HepG2 (cell line): Measurements from ENCODE around the gene PIK3R3. TPM values are rescaled to one million over a fixed set of nuclear protein-coding genes. Genes with fewer than 3 reads are reported as not detected.
A peak's percentile ranks its signal among the peaks of the same experiment; 100 is the strongest.

ENCODE experiments used
- ATAC-seq: fragments of 200-7000 bp; cut with Tn5 transposase; 3 replicates; pipeline ENCODE4 v1.9.1; 2020; ENCODE audit warnings: mild to moderate bottlenecking, moderate library complexity
- BruUV-seq: library from RNA; stranded (reverse); fragments of 400-500 nt; replicated peaks from 2 replicates; lab custom pipeline; 2021; lab: Mats Ljungman, UMichigan
- CTCF ChIA-PET: fragments of 300-600 bp; formaldehyde crosslinking; extraction: SDS; loops from one replicate; lab custom pipeline; 2021; ENCODE audit warnings: low total read pairs, inconsistent platforms, low intra/inter-chr PET ratio; lab: Yijun Ruan, JAX
- POLR2A ChIA-PET: fragments of 350-600 bp; sonication (Branson Sonifier 250); formaldehyde crosslinking; loops from one replicate; lab custom pipeline; 2020; ENCODE audit warnings: antibody characterized with exemption, inconsistent platforms; lab: Yijun Ruan, JAX
- DNase-seq: peaks from one replicate; pipeline ENCODE4 v3.0.0-alpha.2; 2015; ENCODE audit warnings: low spot score
- FAIRE-seq: peaks from 3 replicates; lab custom pipeline; 2011; peaks lifted over from hg19 to GRCh38; lab: Jason Lieb, UNC
- H2AFZ ChIP-seq: one replicate; pipeline ENCODE4 v1.6.1; 2011; ENCODE audit warnings: low read length, inconsistent platforms
- H3K27ac ChIP-seq: fragments of 300-600 bp; 3 replicates; pipeline ENCODE4 v1.8.0; 2011; ENCODE audit warnings: mixed run types, mild to moderate bottlenecking, mixed read lengths, low read length, inconsistent platforms; ENCODE audit not compliant: insufficient read depth; ENCODE audit errors: extremely low read length
- H3K27me3 ChIP-seq, 2 experiments: fragments of 200-600 bp in 1 of 2; 2 replicates in 1 of 2; 3 replicates in 1 of 2; pipeline versions ENCODE4 v1.6.0 to v1.8.0; 2011; ENCODE audit warnings: low read length in 2 of 2, mild to moderate bottlenecking in 2 of 2, moderate library complexity in 2 of 2, inconsistent platforms in 1 of 2; ENCODE audit not compliant: insufficient read depth in 2 of 2, control insufficient read depth in 1 of 2
- H3K36me3 ChIP-seq, 2 experiments: fragments of 200-600 bp in 1 of 2; replicated peaks in 1 of 2; 2 replicates in 1 of 2; 3 replicates in 1 of 2; pipeline versions ENCODE4 v1.5.1 to v1.8.0; 2011; ENCODE audit warnings: low read length in 2 of 2, inconsistent platforms in 1 of 2; ENCODE audit not compliant: insufficient read depth in 2 of 2, control insufficient read depth in 1 of 2
- H3K4me1 ChIP-seq: 2 replicates; pipeline ENCODE4 v1.5.1; 2012; ENCODE audit warnings: low read length, inconsistent platforms; ENCODE audit not compliant: insufficient read depth
- H3K4me2 ChIP-seq: 2 replicates; pipeline ENCODE4 v1.6.0; 2011; ENCODE audit warnings: low read depth, low read length, inconsistent platforms
- H3K4me3 ChIP-seq, 3 experiments: fragments of 200-600 bp in 1 of 3; sonication (generic), shearing (Covaris generic) in 1 of 3; replicated peaks in 1 of 3; 2 replicates each; pipeline ENCODE4 v1.5.1; 2011 to 2016; ENCODE audit warnings: low read length in 3 of 3, inconsistent platforms in 2 of 3, low read depth in 2 of 3, mild to moderate bottlenecking in 2 of 3, control low read depth in 1 of 3, mixed read lengths in 1 of 3; ENCODE audit not compliant: insufficient read depth in 1 of 3
- H3K79me2 ChIP-seq: one replicate; pipeline ENCODE4 v1.6.1; 2011; ENCODE audit warnings: low read length, inconsistent platforms; ENCODE audit not compliant: insufficient read depth
- H3K9ac ChIP-seq: 2 replicates; pipeline ENCODE4 v1.6.0; 2011; ENCODE audit warnings: mild to moderate bottlenecking, low read depth, low read length, inconsistent platforms; ENCODE audit not compliant: insufficient read depth
- H3K9me3 ChIP-seq: 2 replicates; pipeline ENCODE4 v1.5.1; 2012; ENCODE audit warnings: mild to moderate bottlenecking, low read length
- H4K20me1 ChIP-seq: 2 replicates; pipeline ENCODE4 v1.6.0; 2011; ENCODE audit warnings: inconsistent platforms, mild to moderate bottlenecking, low read length, moderate library complexity; ENCODE audit not compliant: insufficient read depth
- ASH2L ChIP-seq: fragments of 300-600, 200-600 bp; sonication (generic); IDR thresholded peaks from 2 replicates; pipeline ENCODE4 v1.7.0; 2017; ENCODE audit warnings: low read depth, mild to moderate bottlenecking, moderate library complexity, mixed read lengths, low read length; ENCODE audit not compliant: insufficient read length
- CREB3 ChIP-seq: sonication (generic); formaldehyde crosslinking; IDR thresholded peaks from 2 replicates; pipeline ENCODE4 v1.5.0; 2020; ENCODE audit warnings: missing genetic modification reagents
- DNMT1 ChIP-seq: sonication (generic); formaldehyde crosslinking; IDR thresholded peaks from 2 replicates; pipeline ENCODE4 v1.5.1; 2020; ENCODE audit warnings: mild to moderate bottlenecking, missing genetic modification reagents
- FIP1L1 ChIP-seq: fragments of 200-400 bp; formaldehyde crosslinking; IDR thresholded peaks from 2 replicates; pipeline ENCODE4 v1.6.1; 2018; ENCODE audit warnings: low read depth, mild to moderate bottlenecking, low read length, moderate library complexity, borderline replicate concordance; ENCODE audit not compliant: insufficient read depth
- HNF1A ChIP-seq, 2 experiments: sonication (generic) in 1 of 2; formaldehyde crosslinking in 1 of 2; IDR thresholded peaks; 2 replicates each; pipeline versions ENCODE4 v1.4.0 to v1.6.1; 2016 to 2020; ENCODE audit warnings: borderline replicate concordance in 1 of 2, low read depth in 1 of 2, mild to moderate bottlenecking in 1 of 2, missing genetic modification reagents in 1 of 2
- HNRNPK ChIP-seq: fragments of 200-400 bp; formaldehyde crosslinking; IDR thresholded peaks from 2 replicates; pipeline ENCODE4 v1.6.1; 2018; ENCODE audit warnings: low read length, low read depth, moderate library complexity, mild to moderate bottlenecking; ENCODE audit not compliant: poor library complexity, severe bottlenecking
- IRF2 ChIP-seq: IDR thresholded peaks from 2 replicates; pipeline ENCODE4 v1.6.1; 2018; ENCODE audit warnings: missing genetic modification reagents, missing compliant biosample characterization
- KLF6 ChIP-seq: IDR thresholded peaks from 2 replicates; pipeline ENCODE4 v1.8.0; 2016; ENCODE audit warnings: missing biosample characterization, missing genetic modification reagents
- MED8 ChIP-seq: sonication (generic); formaldehyde crosslinking; IDR thresholded peaks from 2 replicates; pipeline ENCODE4 v1.8.1; 2023; ENCODE audit warnings: mild to moderate bottlenecking, missing genetic modification reagents; ENCODE audit not compliant: insufficient replicate concordance
- RBAK ChIP-seq: sonication (generic); formaldehyde crosslinking; IDR thresholded peaks from 2 replicates; pipeline ENCODE4 v1.5.1; 2020; ENCODE audit warnings: mild to moderate bottlenecking, missing genetic modification reagents
- TCF7L2 ChIP-seq: IDR thresholded peaks from 2 replicates; pipeline ENCODE4 v1.6.1; 2011; ENCODE audit warnings: mild to moderate bottlenecking, low read depth, low read length, moderate library complexity
- ZMAT3 ChIP-seq: sonication (generic); formaldehyde crosslinking; conservative IDR thresholded peaks from 2 replicates; pipeline ENCODE4 v1.7.0; 2021; ENCODE audit warnings: missing genetic modification reagents
- ZMYM4 ChIP-seq: sonication (generic); formaldehyde crosslinking; IDR thresholded peaks from 2 replicates; pipeline ENCODE4 v1.8.1; 2023; ENCODE audit warnings: mild to moderate bottlenecking, missing genetic modification reagents
- ZNF251 ChIP-seq: sonication (generic); formaldehyde crosslinking; IDR thresholded peaks from 2 replicates; pipeline ENCODE4 v1.9.0; 2021; ENCODE audit warnings: mild to moderate bottlenecking, missing genetic modification reagents
- ZNF431 ChIP-seq: sonication (generic); formaldehyde crosslinking; IDR thresholded peaks from 2 replicates; pipeline ENCODE4 v1.9.0; 2022; ENCODE audit warnings: missing genetic modification reagents, low read depth, mild to moderate bottlenecking, borderline replicate concordance
- ZNF441 ChIP-seq: sonication (generic); formaldehyde crosslinking; IDR thresholded peaks from 2 replicates; pipeline ENCODE4 v1.7.0; 2021; ENCODE audit warnings: missing genetic modification reagents, borderline replicate concordance
- ZNF773 ChIP-seq: sonication (generic); formaldehyde crosslinking; IDR thresholded peaks from 2 replicates; pipeline ENCODE4 v1.4.0; 2020; ENCODE audit warnings: missing genetic modification reagents, borderline replicate concordance
- ZNF790 ChIP-seq: sonication (generic); formaldehyde crosslinking; IDR thresholded peaks from 2 replicates; pipeline ENCODE4 v1.8.0; 2022; ENCODE audit warnings: missing genetic modification reagents, mild to moderate bottlenecking, borderline replicate concordance
- ZNF879 ChIP-seq: sonication (generic); formaldehyde crosslinking; IDR thresholded peaks from 2 replicates; pipeline ENCODE4 v1.8.1; 2023; ENCODE audit warnings: missing genetic modification reagents
- WGBS: methylation state at CpG from one replicate; pipeline ENCODE4 v1.1.6; 2017; ENCODE audit warnings: low lambda C conversion rate; 5-methylcytosine and 5-hydroxymethylcytosine counted together
- in situ Hi-C: cut with HindIII; loops from 2 replicates; pipeline ENCODE4 v1.10.0; 2017; ENCODE audit warnings: low pct_unique_long_range_greater_than_20kb; ENCODE audit not compliant: extremely low pct_ligation_motif_present
- intact Hi-C: fragments of 100-400 bp; cut with micrococcal nuclease; formaldehyde crosslinking; loops from one replicate; pipeline ENCODE4 v1.10.0; 2022; ENCODE audit not compliant: unreplicated experiment
- polyA plus RNA-seq, 8 experiments: library from polyadenylated mRNA; depleted of rRNA in 3 of 8; stranded (reverse) in 7 of 8; unstranded in 1 of 8; fragments of >200 nt; fragmentation: Illumina TruSeq in 4 of 8; extraction: Trizol in 4 of 8; gene quantifications; 2 replicates each; pipeline versions ENCODE4 v1.2.1 to v1.2.3, GENCODE V29; 2011 to 2016; ENCODE audit warnings: low read depth in 4 of 8, missing spikeins in 1 of 8, mixed read lengths in 1 of 8; ENCODE audit not compliant: insufficient read depth in 1 of 8
- total RNA-seq, 5 experiments: library from RNA; depleted of rRNA; stranded (reverse); fragments of >200 nt; fragmentation: Illumina TruSeq; extraction: Trizol; gene quantifications; 2 replicates each; pipeline ENCODE4 v1.2.3, GENCODE V29; 2016; ENCODE audit warnings: low read depth in 1 of 5

The PIK3R3 gene
- total and polyA plus RNA-seq, 2 of the 13 experiments (the other 11 are each of a cell fraction or from before 2014, with no cell fraction given), result 0.37 to 6.9 TPM

GRCh38 chr1:46062651-46063319 lies 69.6 kb downstream of the PIK3R3 start:
- no peak for DNase-seq
- in situ Hi-C loops, result no loop called here
- TF ChIP-seq MED8 (CRISPR knock-in tag) (no peak), HNF1A (IDR thresholded peaks at IDR 0.05; ENCODE audit: low read depth) (0 out of 2 replicates have a peak, but pooled peaks have one; percentile 44), HNF1A (CRISPR knock-in tag; IDR thresholded peaks at IDR 0.05; ENCODE audit: borderline replicate concordance) (no peak), ZNF790 (CRISPR knock-in tag) (no peak), ZNF773 (no peak), IRF2 (CRISPR knock-in tag) (0 out of 2 replicates have a peak, but pooled peaks have one; percentile 5), DNMT1 (CRISPR knock-in tag) (no peak), RBAK (no peak), ZNF441 (CRISPR knock-in tag) (no peak), KLF6 (CRISPR knock-in tag) (no peak), TCF7L2 (no peak), ZNF251 (no peak), ZMAT3 (CRISPR knock-in tag) (no peak), ZNF879 (CRISPR knock-in tag) (no peak), HNRNPK (no peak), FIP1L1 (no peak), CREB3 (CRISPR knock-in tag) (no peak), ASH2L (peak; percentile 25), ZNF431 (no peak), ZMYM4 (CRISPR knock-in tag) (no peak)

More at GRCh38 chr1:46062651-46063319, 69.6 kb downstream of the PIK3R3 start:
- Histone ChIP-seq H3K9ac (no peak overlapping the region), H3K27me3 (no peaks in the 10 kb centered on the region; a peak in 1 of 5 replicates), H3K36me3 (no peaks in the 10 kb centered on the region), H3K4me3 (peak overlapping the region in 1 of 3 experiments; percentile 25; a peak in 2 of 6 replicates), H3K79me2 (no peaks in the 10 kb centered on the region), H2AFZ (peak overlapping the region; percentile 70), H3K9me3 (no peaks in the 10 kb centered on the region), H3K4me2 (peak overlapping the region; percentile 54), H3K4me1 (peaks cover 22% of the 10 kb centered on the region), H3K27ac (no peak overlapping the region), H4K20me1 (no peaks in the 10 kb centered on the region)
- 68% methylated on average over 4 of the region's 4 CpGs for WGBS
- FAIRE-seq, result no peak
- BruUV-seq, result no TSS peak
- ATAC-seq, result no peak
- ChIA-PET POLR2A (interaction anchor here (0.6 kb wide), 1 partner anchor 83 kb away, joined by 3 read pairs; no protein-coding TSS in a partner anchor), CTCF (no interaction called here)
- intact Hi-C loops, result no loop called here
